BLaER1 treated with 17β-estradiol and CSF1 and Interleukin-3, amounts not matched to agents 10 nM and 100 nM (cell line): ENCODE results near the gene OR2AE1.
"Not testable (repeated sequence)": the region's sequence is repeated elsewhere in the genome, so short reads cannot be mapped to it uniquely, and the experiment has no call there.

Source experiments
- H3K27ac ChIP-seq, 11 experiments: shearing (Covaris generic); formaldehyde crosslinking; 2 replicates each; pipeline ENCODE4 v1.8.1; 2022
- H3K27me3 ChIP-seq, 11 experiments: shearing (Covaris generic); formaldehyde crosslinking; 2 replicates each; pipeline ENCODE4 v1.8.1; 2022
- H3K36me3 ChIP-seq, 11 experiments: shearing (Covaris generic); formaldehyde crosslinking; 2 replicates each; pipeline ENCODE4 v1.8.1; 2022
- H3K4me1 ChIP-seq, 10 experiments: shearing (Covaris generic); formaldehyde crosslinking; 2 replicates each; pipeline ENCODE4 v1.8.1; 2022
- H3K4me2 ChIP-seq, 11 experiments: shearing (Covaris generic); formaldehyde crosslinking; 2 replicates each; pipeline ENCODE4 v1.8.1; 2022
- H3K4me3 ChIP-seq, 10 experiments: shearing (Covaris generic); formaldehyde crosslinking; 2 replicates each; pipeline ENCODE4 v1.8.1; 2022
- H3K9ac ChIP-seq, 11 experiments: shearing (Covaris generic); formaldehyde crosslinking; 2 replicates each; pipeline ENCODE4 v1.8.1; 2022
- H3K9me3 ChIP-seq, 11 experiments: shearing (Covaris generic); formaldehyde crosslinking; replicated peaks in 1 of 11; 2 replicates each; pipeline ENCODE4 v1.8.1; 2022
- H4K20me1 ChIP-seq, 11 experiments: shearing (Covaris generic); formaldehyde crosslinking; 2 replicates each; pipeline ENCODE4 v1.8.1; 2022
- Cebpa-rat ChIP-seq, 11 experiments: shearing (Covaris generic); IDR thresholded peaks; 2 replicates each; pipeline ENCODE4 v1.8.1; 2022

OR2AE1 gene

DNA sequence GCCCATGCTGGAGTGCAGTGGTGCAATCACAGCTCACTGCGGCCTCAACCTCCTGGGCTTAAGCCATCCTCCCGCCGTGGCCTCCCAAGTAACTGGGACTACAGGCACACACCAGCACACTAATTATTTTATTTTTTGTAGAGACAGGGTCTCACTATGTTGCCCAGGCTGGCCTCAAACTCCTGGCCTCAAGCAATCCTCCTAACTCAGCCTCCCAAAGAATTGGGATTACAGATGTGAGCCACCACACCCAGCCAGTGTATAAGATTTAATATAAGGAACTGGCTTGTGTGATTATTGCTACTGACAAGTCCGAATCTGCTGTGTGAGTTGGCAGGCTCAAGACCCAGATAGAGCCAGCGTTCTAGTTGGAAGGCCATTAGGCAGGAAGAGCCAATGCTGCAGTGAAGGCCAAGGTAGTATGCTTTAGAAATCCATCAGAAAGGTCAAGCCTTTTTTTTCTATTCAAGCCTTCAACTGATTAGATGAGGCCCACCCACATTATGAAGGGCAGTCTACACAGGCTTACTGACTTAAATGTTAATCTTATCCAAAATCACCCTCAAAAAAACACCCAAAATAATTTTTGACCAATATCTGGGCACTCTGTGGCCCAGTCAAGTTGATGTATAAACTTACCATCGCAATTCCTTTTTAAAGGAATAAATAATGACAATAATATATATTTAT lies 23.1 kb upstream of the OR2AE1 start:
- peaks cover 0 to 10% (median 0%) of the 10 kb centered on the region in 10 experiments; a peak in 2 of 20 replicates for H3K4me1 ChIP-seq
- peaks cover 0 to 10% (median 5%) of the 10 kb centered on the region in 11 experiments; a peak in 11 of 22 replicates for H3K9me3 ChIP-seq
- H3K27ac ChIP-seq, result no peak overlapping the region
- no peak overlapping the region for H3K4me3 ChIP-seq
- no peak overlapping the region for H3K4me2 ChIP-seq
- H3K9ac ChIP-seq, result no peak overlapping the region
- H3K27me3 ChIP-seq, result no peaks in the 10 kb centered on the region
- peaks cover 0 to 7% (median 0%) of the 10 kb centered on the region in 11 experiments; a peak in 3 of 22 replicates for H4K20me1 ChIP-seq
- H3K36me3 ChIP-seq, result peaks cover 70 to 84% (median 75%) of the 10 kb centered on the region in 11 experiments
- no peak for TF ChIP-seq Cebpa-rat (IDR thresholded peaks at IDR 0.05)

DNA sequence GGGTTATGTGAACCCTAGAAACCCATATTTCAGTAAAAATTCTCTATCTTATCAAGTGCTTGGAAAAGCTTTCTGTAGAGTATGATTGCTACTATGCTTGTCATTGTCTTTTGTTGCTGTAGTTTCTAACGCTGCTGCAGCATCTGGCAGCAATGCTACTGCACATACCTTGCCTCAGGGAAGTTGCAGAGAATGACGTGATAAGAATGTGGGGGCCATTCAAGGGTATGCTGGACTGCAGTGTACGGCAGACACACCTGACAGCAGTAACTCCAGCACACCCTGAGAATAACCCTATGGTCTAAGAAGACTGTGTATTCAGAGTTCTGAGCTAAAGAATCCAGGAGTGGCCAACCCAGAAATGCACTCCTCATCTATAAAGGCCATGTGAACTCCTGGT lies 22.0 kb upstream of the OR2AE1 start:
- H3K9ac ChIP-seq, result no peak overlapping the region
- peaks cover 0 to 7% (median 0%) of the 10 kb centered on the region in 11 experiments; a peak in 2 of 22 replicates for H4K20me1 ChIP-seq
- H3K4me3 ChIP-seq, result no peak overlapping the region
- no peak overlapping the region for H3K4me2 ChIP-seq
- no peak for TF ChIP-seq Cebpa-rat (IDR thresholded peaks at IDR 0.05)
- peaks cover 58 to 72% (median 64%) of the 10 kb centered on the region in 11 experiments for H3K36me3 ChIP-seq
- H3K27me3 ChIP-seq, result no peaks in the 10 kb centered on the region
- peaks cover 0 to 10% (median 0%) of the 10 kb centered on the region in 10 experiments; a peak in 2 of 20 replicates for H3K4me1 ChIP-seq
- peaks cover 0 to 10% (median 5%) of the 10 kb centered on the region in 11 experiments; a peak in 11 of 22 replicates for H3K9me3 ChIP-seq
- H3K27ac ChIP-seq, result no peak overlapping the region

DNA sequence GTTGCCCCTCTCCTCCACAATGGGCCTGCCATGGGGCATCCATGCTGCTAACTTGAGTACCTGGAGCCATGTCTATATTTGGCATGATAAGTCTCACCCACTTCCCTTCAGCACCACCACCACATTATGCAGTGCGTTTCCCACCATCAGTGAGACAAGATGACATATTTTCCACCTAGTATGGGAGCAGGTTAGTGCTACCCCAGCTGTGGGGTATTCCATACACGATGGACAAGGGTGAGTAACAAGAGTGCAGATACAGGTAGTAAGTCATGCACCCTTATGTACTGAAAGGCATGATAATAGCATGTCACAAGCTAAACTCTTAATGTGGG lies 21.2 kb upstream of the OR2AE1 start:
- H3K4me3 ChIP-seq, result no peak overlapping the region
- H3K4me1 ChIP-seq, result peaks cover 0 to 10% (median 0%) of the 10 kb centered on the region in 10 experiments; a peak in 2 of 20 replicates
- H4K20me1 ChIP-seq, result peaks cover 0 to 7% (median 0%) of the 10 kb centered on the region in 11 experiments; a peak in 2 of 22 replicates
- no peak overlapping the region for H3K9ac ChIP-seq
- H3K36me3 ChIP-seq, result peaks cover 50 to 66% (median 57%) of the 10 kb centered on the region in 11 experiments
- TF ChIP-seq Cebpa-rat (IDR thresholded peaks at IDR 0.05), result no peak
- no peaks in the 10 kb centered on the region for H3K27me3 ChIP-seq
- peaks cover 0 to 10% (median 5%) of the 10 kb centered on the region in 11 experiments; a peak in 11 of 22 replicates for H3K9me3 ChIP-seq
- H3K27ac ChIP-seq, result no peak overlapping the region
- no peak overlapping the region for H3K4me2 ChIP-seq

DNA sequence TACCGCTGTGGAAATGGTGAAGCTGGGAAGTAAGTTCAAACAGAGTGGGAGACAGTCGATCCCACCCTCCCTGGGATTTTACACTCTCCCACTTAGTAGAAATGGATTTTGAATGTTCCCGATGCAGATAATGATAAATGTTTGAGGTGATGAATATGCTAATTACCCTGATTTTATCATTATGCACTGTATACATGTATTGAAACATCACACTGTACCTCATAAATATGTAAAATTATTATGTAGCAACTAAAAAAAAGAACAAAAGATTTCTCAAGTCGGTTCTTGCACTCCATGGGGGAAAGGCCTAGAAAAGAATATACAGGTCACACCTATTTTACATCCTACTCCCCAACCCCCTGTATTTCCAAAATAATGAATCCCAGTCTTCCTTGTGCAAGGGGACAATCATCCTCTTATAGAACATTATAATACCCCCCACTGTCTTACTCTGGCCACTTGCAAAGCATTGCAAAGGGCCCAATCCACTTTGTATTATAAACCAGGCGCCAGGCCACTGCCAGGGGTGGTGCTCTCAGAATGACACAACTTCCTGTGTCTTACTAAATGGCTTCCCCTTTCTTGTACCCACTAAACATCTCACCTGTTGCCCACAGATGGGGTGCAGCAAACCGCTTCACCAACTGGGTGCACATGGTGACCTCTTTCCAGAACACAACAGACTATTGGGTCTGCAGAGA lies 20.6 kb upstream of the OR2AE1 start:
- peaks cover 0 to 7% (median 0%) of the 10 kb centered on the region in 11 experiments; a peak in 2 of 22 replicates for H4K20me1 ChIP-seq
- H3K27me3 ChIP-seq, result no peaks in the 10 kb centered on the region
- H3K4me1 ChIP-seq, result peaks cover 0 to 10% (median 0%) of the 10 kb centered on the region in 10 experiments; a peak in 2 of 20 replicates
- no peak for TF ChIP-seq Cebpa-rat (IDR thresholded peaks at IDR 0.05)
- H3K4me3 ChIP-seq, result no peak overlapping the region
- H3K9ac ChIP-seq, result no peak overlapping the region
- H3K36me3 ChIP-seq, result peaks cover 50 to 66% (median 57%) of the 10 kb centered on the region in 11 experiments
- H3K9me3 ChIP-seq, result peaks cover 0 to 10% (median 7%) of the 10 kb centered on the region in 11 experiments; a peak in 11 of 22 replicates
- H3K27ac ChIP-seq, result no peak overlapping the region
- H3K4me2 ChIP-seq, result no peak overlapping the region

DNA sequence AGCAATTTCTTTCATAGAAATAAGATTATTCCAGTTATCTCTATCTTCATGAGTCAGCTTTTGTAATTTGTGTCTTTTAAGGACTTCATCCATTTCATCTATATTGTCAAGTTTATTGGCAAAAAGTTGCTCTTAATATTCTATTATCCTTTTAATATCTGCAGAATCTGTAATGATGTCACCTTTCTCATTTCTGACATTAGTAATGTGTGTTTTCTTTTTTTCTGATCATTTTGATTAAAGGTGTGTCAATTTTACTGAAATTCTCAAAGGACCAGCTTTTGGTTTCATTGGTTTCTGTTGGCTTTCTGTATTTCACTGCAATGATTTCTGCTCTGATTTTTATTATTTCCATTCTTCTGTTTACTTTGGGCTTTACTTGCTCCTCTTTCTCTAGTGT lies 17.9 kb upstream of the OR2AE1 start:
- Histone ChIP-seq H3K4me1 (peaks cover 0 to 10% (median 0%) of the 10 kb centered on the region in 10 experiments; a peak in 2 of 20 replicates), H4K20me1 (peaks cover 0 to 4% (median 0%) of the 10 kb centered on the region in 11 experiments; a peak in 2 of 22 replicates), H3K9ac (no peak overlapping the region), H3K36me3 (peaks cover 50 to 66% (median 57%) of the 10 kb centered on the region in 11 experiments), H3K4me2 (no peak overlapping the region), H3K27me3 (no peaks in the 10 kb centered on the region), H3K27ac (no peak overlapping the region), H3K9me3 (peaks cover 13 to 32% (median 25%) of the 10 kb centered on the region in 11 experiments), H3K4me3 (no peak overlapping the region)
- no peak for TF ChIP-seq Cebpa-rat (IDR thresholded peaks at IDR 0.05)

DNA sequence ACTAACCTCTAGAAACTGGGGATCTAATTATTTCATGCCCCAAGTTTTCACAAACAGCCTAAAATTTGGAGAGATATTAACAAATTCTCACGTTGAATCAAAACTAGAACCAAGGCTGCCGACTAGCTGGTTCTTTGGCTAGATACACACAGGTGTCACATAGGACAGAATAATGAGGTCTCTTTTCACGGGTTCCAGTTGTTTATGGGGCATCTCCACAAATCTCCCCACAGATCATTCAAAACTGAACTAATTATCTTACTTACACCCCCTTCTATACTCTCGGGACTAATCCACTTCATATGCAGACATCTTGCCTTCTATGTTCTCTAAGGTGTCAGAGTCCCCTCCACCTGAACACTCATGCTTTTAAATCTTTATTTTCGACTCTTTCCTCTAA lies 16.4 kb upstream of the OR2AE1 start:
- peaks cover 0 to 8% (median 0%) of the 10 kb centered on the region in 10 experiments; a peak in 2 of 20 replicates for H3K4me1 ChIP-seq
- H3K27me3 ChIP-seq, result no peaks in the 10 kb centered on the region
- H3K36me3 ChIP-seq, result peaks cover 43 to 59% (median 51%) of the 10 kb centered on the region in 11 experiments
- peaks cover 0 to 4% (median 0%) of the 10 kb centered on the region in 11 experiments; a peak in 1 of 22 replicates for H4K20me1 ChIP-seq
- no peak for TF ChIP-seq Cebpa-rat (IDR thresholded peaks at IDR 0.05)
- no peak overlapping the region for H3K9ac ChIP-seq
- H3K4me3 ChIP-seq, result no peak overlapping the region
- no peak overlapping the region for H3K4me2 ChIP-seq
- H3K9me3 ChIP-seq, result peaks cover 22 to 44% (median 37%) of the 10 kb centered on the region in 11 experiments
- H3K27ac ChIP-seq, result no peak overlapping the region

DNA sequence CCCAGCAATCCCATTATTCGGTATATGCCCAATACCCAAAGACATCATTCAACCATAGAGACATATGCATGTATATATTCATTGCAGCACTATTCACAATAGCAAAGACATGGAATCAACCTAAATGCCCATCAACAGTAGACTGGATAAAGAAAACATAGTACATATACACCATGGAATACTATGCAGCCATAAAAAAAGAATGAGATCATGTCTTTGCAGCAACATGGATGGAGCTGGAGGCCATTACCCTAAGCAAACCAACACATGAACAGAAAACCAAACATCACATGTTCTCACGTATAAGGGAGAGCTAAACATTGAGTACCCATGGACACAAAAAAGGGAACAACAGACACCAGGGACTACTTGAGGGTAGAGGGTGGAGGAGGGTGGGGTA lies 13.5 kb upstream of the OR2AE1 start:
- not testable (repeated sequence) for H3K9ac ChIP-seq, H3K4me3 ChIP-seq, H4K20me1 ChIP-seq, H3K27me3 ChIP-seq, H3K4me2 ChIP-seq, H3K27ac ChIP-seq, H3K4me1 ChIP-seq
- H3K36me3 ChIP-seq, result peaks cover 38 to 46% (median 41%) of the 10 kb centered on the region in 11 experiments
- H3K9me3 ChIP-seq, result peaks cover 26 to 53% (median 37%) of the 10 kb centered on the region in 11 experiments

DNA sequence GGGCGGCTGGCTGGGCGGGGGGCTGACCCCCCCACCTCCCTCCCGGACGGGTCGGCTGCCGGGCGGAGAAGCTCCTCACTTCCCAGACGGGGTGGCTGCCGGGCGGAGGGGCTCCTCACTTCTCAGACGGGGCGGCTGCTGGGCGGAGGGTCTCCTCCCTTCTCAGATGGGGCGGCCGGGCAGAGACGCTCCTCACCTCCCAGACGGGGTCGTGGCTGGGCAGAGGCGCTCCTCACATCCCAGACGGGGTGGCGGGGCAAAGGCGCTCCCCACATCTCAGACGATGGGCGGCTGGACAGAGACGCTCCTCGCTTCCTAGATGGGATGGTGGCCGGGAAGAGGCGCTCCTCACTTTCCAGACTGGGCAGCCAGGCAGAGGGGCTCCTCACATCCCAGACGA lies 11.5 kb upstream of the OR2AE1 start:
- H3K9me3 ChIP-seq, result peaks cover 32 to 65% (median 49%) of the 10 kb centered on the region in 11 experiments
- H3K27me3 ChIP-seq, H3K9ac ChIP-seq, H3K4me3 ChIP-seq, H3K27ac ChIP-seq, H4K20me1 ChIP-seq, H3K4me1 ChIP-seq, H3K4me2 ChIP-seq: not testable (repeated sequence)
- peaks cover 38 to 51% (median 42%) of the 10 kb centered on the region in 11 experiments for H3K36me3 ChIP-seq

DNA sequence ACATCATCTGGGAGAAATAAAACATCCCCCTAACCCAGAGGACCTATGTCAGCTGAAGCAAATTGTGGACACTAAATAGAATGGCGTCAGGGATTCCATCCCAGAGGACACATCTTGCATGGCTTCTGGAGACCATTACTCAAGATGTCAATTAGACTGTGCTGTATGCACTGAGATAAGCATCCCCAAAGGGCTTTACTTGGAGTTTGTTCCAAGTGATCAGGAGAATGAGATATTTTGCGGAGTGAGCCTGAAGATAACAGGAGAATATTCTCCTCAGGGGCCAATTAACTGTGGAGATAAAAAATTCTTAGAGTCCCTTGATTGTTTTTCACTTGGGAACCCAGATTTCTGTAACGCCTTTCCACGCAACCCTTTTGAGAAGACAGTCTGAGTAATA lies 4.5 kb upstream of the OR2AE1 start:
- Histone ChIP-seq H3K27ac (no peak overlapping the region), H3K4me2 (no peak overlapping the region), H3K36me3 (peaks cover 0 to 8% (median 0%) of the 10 kb centered on the region in 11 experiments; a peak in 2 of 22 replicates), H3K4me1 (no peaks in the 10 kb centered on the region), H3K4me3 (no peak overlapping the region), H3K27me3 (no peaks in the 10 kb centered on the region), H3K9ac (no peak overlapping the region), H4K20me1 (no peaks in the 10 kb centered on the region), H3K9me3 (peaks cover 0 to 26% (median 12%) of the 10 kb centered on the region in 11 experiments; a peak in 13 of 22 replicates)
- TF ChIP-seq Cebpa-rat (IDR thresholded peaks at IDR 0.05), result no peak
